T-helper 2 cell (primary cell): Measurements from ENCODE around the gene CBR3.
A peak's percentile ranks its signal among the peaks of the same experiment; 100 is the strongest.
"Not testable (repeated sequence)": the region's sequence is repeated elsewhere in the genome, so short reads cannot be mapped to it uniquely, and the experiment has no call there.

Source experiments
- DNase-seq, 5 experiments: peaks; one replicate each; pipeline versions ENCODE4 v3.0.0 to v3.0.0-alpha.2; 2012 to 2022
- total RNA-seq, 2 donors: gene quantifications; one replicate each; lab custom pipeline; 2026; lab: John Stamatoyannopoulos, UW

The CBR3 gene
- total RNA-seq, result 5.3 to 6.2 reads per million in 2 donors

- peak in 4 of 5 experiments; percentile 16 to 75 (median 46) for DNase-seq
Measured at GRCh38 chr21:36134803-36135390, at the start of gene CBR3. CBR3 (plus strand) TSS chr21:36135079; CDS start chr21:36135193, 114 bp downstream.

- DNase-seq, result no peak
Measured at GRCh38 chr21:36087362-36088138, 47.3 kb upstream of the CBR3 start.

GRCh38 chr21:36089946-36090345, 44.9 kb upstream of the CBR3 start:
- no peak for DNase-seq

GRCh38 chr21:36092681-36093080, 42.2 kb upstream of the CBR3 start:
- no peak for DNase-seq

- DNase-seq, result no peak
Measured at GRCh38 chr21:36093512-36093911, 41.4 kb upstream of the CBR3 start.

- DNase-seq, result no peak
Measured at GRCh38 chr21:36096398-36097290, 38.2 kb upstream of the CBR3 start.

- DNase-seq, result no peak
Measured at GRCh38 chr21:36097427-36098181, 37.3 kb upstream of the CBR3 start.

- no peak for DNase-seq
Measured at GRCh38 chr21:36098182-36098532, 36.7 kb upstream of the CBR3 start.

- DNase-seq, result no peak
Measured at GRCh38 chr21:36099000-36099399, 35.9 kb upstream of the CBR3 start.

- not testable (repeated sequence) for DNase-seq
Measured at GRCh38 chr21:36099695-36100211, 35.1 kb upstream of the CBR3 start.

GRCh38 chr21:36100971-36101641, 33.8 kb upstream of the CBR3 start:
- no peak for DNase-seq

GRCh38 chr21:36103434-36103833, 31.4 kb upstream of the CBR3 start:
- no peak for DNase-seq

GRCh38 chr21:36104317-36105300, 30.3 kb upstream of the CBR3 start:
- DNase-seq, result peak; percentile 13 to 26 (median 22)

- DNase-seq, result no peak
Measured at GRCh38 chr21:36105327-36105842, 29.5 kb upstream of the CBR3 start.

- no peak for DNase-seq
Measured at GRCh38 chr21:36109868-36110267, 25.0 kb upstream of the CBR3 start.

GRCh38 chr21:36111238-36111637, 23.6 kb upstream of the CBR3 start:
- DNase-seq, result no peak

GRCh38 chr21:36113647-36114428, 21.0 kb upstream of the CBR3 start:
- peak; percentile 22 to 91 (median 57) for DNase-seq

- DNase-seq, result no peak
Measured at GRCh38 chr21:36115138-36115730, 19.6 kb upstream of the CBR3 start.

- no peak for DNase-seq
Measured at GRCh38 chr21:36117286-36117741, 17.6 kb upstream of the CBR3 start.
